Mucosa of descending colon (tissue), 3 donors: ENCODE data around the gene SFXN3. TPM values are rescaled to one million over a fixed set of nuclear protein-coding genes. Genes with fewer than 3 reads are reported as not detected.

Experiments
- ATAC-seq: fragments of 200-7000 bp; cut with Tn5 transposase; one replicate; pipeline ENCODE4 v1.9.1; 2020; ENCODE audit warnings: mild to moderate bottlenecking, moderate library complexity
- DNase-seq, 3 donors: peaks; one replicate each; pipeline ENCODE4 v3.0.0-alpha.2; 2020
- H3K36me3 ChIP-seq: fragments of 200-600 bp; one replicate; pipeline ENCODE4 v1.8.0; 2021; ENCODE audit warnings: low read depth, mild to moderate bottlenecking
- H3K4me1 ChIP-seq: fragments of 200-600 bp; one replicate; pipeline ENCODE4 v1.8.0; 2021; ENCODE audit warnings: low read depth, mild to moderate bottlenecking
- H3K4me3 ChIP-seq: fragments of 200-600 bp; one replicate; pipeline ENCODE4 v1.8.0; 2021; ENCODE audit warnings: mild to moderate bottlenecking
- H3K9me3 ChIP-seq: fragments of 200-600 bp; one replicate; pipeline ENCODE4 v1.8.0; 2021; ENCODE audit warnings: mild to moderate bottlenecking
- intact Hi-C, 2 donors: fragments of 100-400 bp; cut with DNase I in 1 of 2; cut with micrococcal nuclease in 1 of 2; formaldehyde crosslinking; loops; one replicate each; pipeline versions ENCODE4 v1.11.0 to v1.11.1; 2022; cut with DNase I, micrococcal nuclease
- long read RNA-seq, 2 donors: library from polyadenylated mRNA; unstranded; transcript quantifications; one replicate each; pipeline ENCODE4 v2.0.0, GENCODE V29; 2019 to 2021
- total RNA-seq, 3 donors: library from RNA; stranded (reverse); fragmentation: NEBNext Ultra II Directional in 2 of 3; extraction: Animal tissue kit (Norgen Biotek cat#: 25700) in 2 of 3; gene quantifications; one replicate each; pipeline versions ENCODE4 v1.2.1 to v1.2.4, GENCODE V29; 2021 to 2023
- TF ChIP-seq, protein P1 (sequence below): fragments of 200-600 bp; IDR thresholded peaks from one replicate; pipeline ENCODE4 v1.8.0; 2022; ENCODE audit warnings: antibody characterized with exemption, mild to moderate bottlenecking
- donor health status: DM: no; HTN: no; CAD: no; lungs with moderate emphysema.
- donor health status: DM: no; HTN: no; CAD: no.
- donor health status: DM: no; HTN: yes; CAD: no.

Gene SFXN3
- 10 to 100 TPM in 2 of 3 donors, 1 to 10 TPM in 1; 8.7 to 28.7 (median 28.0) TPM for total RNA-seq
- long read RNA-seq, donor 1, partial matches to known transcripts = 10 of 14 reads
- long read RNA-seq, donor 1, other reads (novel, unspliced or antisense) = 3 of 14 reads
- long read RNA-seq, donor 2, partial matches to known transcripts = 1 of 3 reads
- long read RNA-seq, donor 2, other reads (novel, unspliced or antisense) = 1 of 3 reads

DNA sequence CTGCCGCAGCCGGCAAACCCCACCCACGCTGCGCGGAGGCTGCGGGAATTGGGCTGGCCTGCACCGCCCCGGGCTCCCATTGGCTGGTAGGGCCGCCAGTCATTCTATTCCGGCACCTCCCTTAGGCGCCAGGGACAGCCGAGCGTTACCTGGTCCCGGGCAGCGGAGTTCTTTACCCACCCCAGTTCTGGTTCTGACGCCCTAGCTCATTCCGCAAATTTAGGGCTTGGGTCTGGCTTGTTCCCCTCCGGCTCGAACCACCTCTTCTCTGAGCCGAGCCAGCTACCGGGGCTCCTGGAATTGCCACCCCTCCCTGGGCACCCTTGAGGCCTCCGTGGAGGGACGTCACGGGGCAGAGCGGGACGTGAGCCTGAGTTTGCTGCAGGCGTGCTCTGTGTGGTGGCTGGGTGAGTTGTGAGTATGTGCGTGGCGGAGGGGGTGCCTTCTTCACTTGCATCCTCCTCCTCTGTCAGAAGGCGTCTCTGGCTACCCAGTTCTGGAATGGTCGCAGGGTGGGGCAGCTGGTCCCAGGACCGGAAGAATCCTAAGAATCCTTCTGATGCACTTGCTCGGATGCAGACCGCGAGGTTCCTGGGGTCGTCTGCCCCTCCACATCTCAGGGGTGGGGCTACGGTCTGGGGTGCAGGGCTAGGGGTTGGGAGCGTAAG lies at the start of gene SFXN3, which contains the start of gene PDZD7:
SFXN3 (plus strand) TSS at position 107 of the 668 bp plus-strand sequence. CDS start 3,461 bp downstream, outside the sequence.
PDZD7 (minus strand) TSS at position 2 of the 668 bp plus-strand sequence. CDS start 910 bp downstream, outside the sequence.
- ATAC-seq = peak; percentile 90
- peak; percentile 98 to 99 (median 99) for DNase-seq
- Histone ChIP-seq H3K4me1 (peaks cover 27% of the 10 kb centered on the region), H3K36me3 (no peaks in the 10 kb centered on the region), H3K4me3 (peak within 1 kb of the TSS; percentile 27), H3K9me3 (no peaks in the 10 kb centered on the region)
- intact Hi-C loops = no loop called here
- TF ChIP-seq, protein P1, sequence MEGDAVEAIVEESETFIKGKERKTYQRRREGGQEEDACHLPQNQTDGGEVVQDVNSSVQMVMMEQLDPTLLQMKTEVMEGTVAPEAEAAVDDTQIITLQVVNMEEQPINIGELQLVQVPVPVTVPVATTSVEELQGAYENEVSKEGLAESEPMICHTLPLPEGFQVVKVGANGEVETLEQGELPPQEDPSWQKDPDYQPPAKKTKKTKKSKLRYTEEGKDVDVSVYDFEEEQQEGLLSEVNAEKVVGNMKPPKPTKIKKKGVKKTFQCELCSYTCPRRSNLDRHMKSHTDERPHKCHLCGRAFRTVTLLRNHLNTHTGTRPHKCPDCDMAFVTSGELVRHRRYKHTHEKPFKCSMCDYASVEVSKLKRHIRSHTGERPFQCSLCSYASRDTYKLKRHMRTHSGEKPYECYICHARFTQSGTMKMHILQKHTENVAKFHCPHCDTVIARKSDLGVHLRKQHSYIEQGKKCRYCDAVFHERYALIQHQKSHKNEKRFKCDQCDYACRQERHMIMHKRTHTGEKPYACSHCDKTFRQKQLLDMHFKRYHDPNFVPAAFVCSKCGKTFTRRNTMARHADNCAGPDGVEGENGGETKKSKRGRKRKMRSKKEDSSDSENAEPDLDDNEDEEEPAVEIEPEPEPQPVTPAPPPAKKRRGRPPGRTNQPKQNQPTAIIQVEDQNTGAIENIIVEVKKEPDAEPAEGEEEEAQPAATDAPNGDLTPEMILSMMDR = no peak

GRCh38 chr10:100982916-100983830 lies 47.9 kb upstream of the SFXN3 start:
- ATAC-seq (no peak), DNase-seq (no peak)
- intact Hi-C loops = no loop called here
- TF ChIP-seq, protein P1 = no peak
- Histone ChIP-seq H3K36me3 (peaks cover 7% of the 10 kb centered on the region), H3K9me3 (no peaks in the 10 kb centered on the region), H3K4me3 (no peak overlapping the region), H3K4me1 (peaks cover 15% of the 10 kb centered on the region)

DNA sequence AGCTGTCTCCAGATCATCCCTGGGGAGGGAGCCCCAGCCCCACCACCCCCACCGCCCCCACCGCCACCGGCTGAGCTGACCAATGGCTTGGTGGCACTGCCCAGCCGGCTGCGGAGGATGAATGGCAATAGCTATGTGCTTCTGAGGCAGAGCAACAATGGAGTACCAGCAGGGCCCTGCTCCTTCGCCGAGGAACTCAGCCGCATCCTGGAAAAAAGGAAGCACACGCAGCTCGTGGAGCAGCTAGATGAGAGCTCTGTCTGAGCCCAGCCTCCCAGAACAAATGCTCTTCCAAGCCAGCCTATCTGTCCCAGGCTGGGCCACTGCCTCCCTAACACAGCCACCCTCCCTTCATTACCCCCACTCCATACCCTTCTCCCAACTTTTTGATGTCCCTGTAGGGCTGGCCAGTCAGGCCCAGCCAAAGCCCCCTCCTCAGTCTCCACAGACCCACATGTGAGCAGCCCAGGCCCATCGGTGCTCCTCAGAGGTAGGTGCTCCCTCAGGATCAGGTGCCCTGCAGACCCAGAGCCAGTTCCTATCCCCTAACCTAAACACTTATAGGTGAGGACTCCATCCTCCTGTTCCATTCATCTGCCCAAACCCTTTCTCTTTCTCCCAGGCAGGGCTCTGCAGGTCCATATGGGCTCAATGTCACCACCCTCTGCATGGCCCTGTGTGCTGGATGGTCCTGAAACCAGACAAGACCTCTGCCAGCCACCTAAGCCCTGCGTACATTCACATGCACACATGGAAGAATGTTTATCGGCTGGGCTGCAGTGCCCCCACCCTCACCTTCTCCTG lies 47.0 kb upstream of the SFXN3 start:
- peaks cover 23% of the 10 kb centered on the region for H3K4me1 ChIP-seq
- no peak for DNase-seq
- TF ChIP-seq, protein P1 = no peak
- no peak overlapping the region for H3K4me3 ChIP-seq
- H3K9me3 ChIP-seq = no peaks in the 10 kb centered on the region
- H3K36me3 ChIP-seq = peaks cover 7% of the 10 kb centered on the region
- intact Hi-C loops = no loop called here
- ATAC-seq = no peak

GRCh38 chr10:100984672-100985177 lies 46.3 kb upstream of the SFXN3 start:
- TF ChIP-seq, protein P1 = no peak
- H3K36me3 ChIP-seq = peaks cover 7% of the 10 kb centered on the region
- no peak for ATAC-seq
- H3K9me3 ChIP-seq = no peaks in the 10 kb centered on the region
- DNase-seq = peak in 1 of 3 donors; percentile 29
- peaks cover 23% of the 10 kb centered on the region for H3K4me1 ChIP-seq
- intact Hi-C loops = no loop called here
- H3K4me3 ChIP-seq = no peak overlapping the region

DNA sequence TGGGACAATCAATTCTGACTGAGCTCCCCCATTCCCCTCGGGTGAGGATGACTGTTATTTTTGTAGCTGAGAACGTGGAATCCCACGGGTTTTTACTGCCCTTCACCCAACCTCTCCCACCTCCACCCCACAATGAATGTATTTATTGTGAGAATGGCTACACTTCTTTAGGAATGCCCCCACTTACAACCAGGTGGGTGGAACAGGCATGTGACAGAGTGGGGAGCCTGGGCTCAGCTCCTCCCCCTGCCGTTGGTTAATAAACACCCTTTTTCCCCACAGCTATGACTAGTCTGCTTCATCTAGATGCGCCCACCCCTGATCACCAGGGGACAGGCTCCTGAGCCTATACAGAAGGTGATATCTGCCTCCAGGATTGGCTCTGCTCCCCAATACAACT lies 45.7 kb upstream of the SFXN3 start:
- ATAC-seq (no peak), DNase-seq (no peak)
- intact Hi-C loops = no loop called here
- TF ChIP-seq, protein P1 = no peak
- H3K36me3 ChIP-seq = peaks cover 7% of the 10 kb centered on the region
- H3K4me1 ChIP-seq = peaks cover 23% of the 10 kb centered on the region
- no peaks in the 10 kb centered on the region for H3K9me3 ChIP-seq
- no peak overlapping the region for H3K4me3 ChIP-seq
